H9 (cell line): ENCODE results near the gene TPM2. TPM values are rescaled to one million over a fixed set of nuclear protein-coding genes. Genes with fewer than 3 reads are reported as not detected.
A peak's percentile ranks its signal among the peaks of the same experiment; 100 is the strongest.

Experiments used
- DNase-seq: peaks from one replicate; pipeline ENCODE4 v3.0.0-alpha.2; 2017
- H2AFZ ChIP-seq: one replicate; pipeline ENCODE4 v1.6.1; 2013; ENCODE audit warnings: mild to moderate bottlenecking, low read length, control low read depth, moderate library complexity
- H2AK5ac ChIP-seq: 2 replicates; pipeline ENCODE4 v1.6.1; 2013; ENCODE audit warnings: low read length, control low read depth, mixed read lengths; ENCODE audit not compliant: insufficient read length
- H2BK120ac ChIP-seq: one replicate; pipeline ENCODE4 v1.6.1; 2013; ENCODE audit warnings: low read depth, mild to moderate bottlenecking, low read length, control low read depth, inconsistent platforms; ENCODE audit not compliant: poor library complexity, severe bottlenecking
- H2BK12ac ChIP-seq: 2 replicates; pipeline ENCODE4 v1.6.1; 2013; ENCODE audit warnings: low read length, control low read depth, mixed read lengths, low read depth; ENCODE audit not compliant: insufficient read length
- H2BK15ac ChIP-seq: 2 replicates; pipeline ENCODE4 v1.6.1; 2013; ENCODE audit warnings: low read depth, low read length, control low read depth
- H2BK20ac ChIP-seq: one replicate; pipeline ENCODE4 v1.6.1; 2013; ENCODE audit warnings: low read depth, mild to moderate bottlenecking, low read length, control low read depth, inconsistent platforms; ENCODE audit not compliant: poor library complexity, severe bottlenecking
- H2BK5ac ChIP-seq: 2 replicates; pipeline ENCODE4 v1.6.1; 2013; ENCODE audit warnings: low read length, control low read depth, mixed read lengths; ENCODE audit not compliant: insufficient read length
- H3K14ac ChIP-seq: 2 replicates; pipeline ENCODE4 v1.6.1; 2013; ENCODE audit warnings: low read length, control low read depth; ENCODE audit not compliant: insufficient read depth
- H3K18ac ChIP-seq: 2 replicates; pipeline ENCODE4 v1.6.1; 2013; ENCODE audit warnings: low read depth, mild to moderate bottlenecking, mixed read lengths, low read length, control low read depth; ENCODE audit not compliant: insufficient read length
- H3K23ac ChIP-seq: 2 replicates; pipeline ENCODE4 v1.6.1; 2013; ENCODE audit warnings: low read length, control low read depth, mixed read lengths, low read depth; ENCODE audit not compliant: insufficient read length
- H3K23me2 ChIP-seq: 2 replicates; pipeline ENCODE4 v1.6.1; 2013; ENCODE audit warnings: low read depth, mild to moderate bottlenecking, mixed read lengths, low read length, control low read depth; ENCODE audit not compliant: insufficient read length, poor library complexity, severe bottlenecking
- H3K27ac ChIP-seq: 2 replicates; pipeline ENCODE4 v1.5.1; 2013; ENCODE audit warnings: low read length, control low read depth, mixed read lengths, low read depth; ENCODE audit not compliant: insufficient read length
- H3K27me3 ChIP-seq: 2 replicates; pipeline ENCODE4 v1.6.1; 2013; ENCODE audit warnings: low read length, control low read depth, inconsistent platforms; ENCODE audit not compliant: insufficient read depth
- H3K4ac ChIP-seq: 2 replicates; pipeline ENCODE4 v1.6.1; 2013; ENCODE audit warnings: low read depth, mild to moderate bottlenecking, control low read depth, inconsistent platforms, low read length, moderate library complexity
- H3K4me1 ChIP-seq: 2 replicates; pipeline ENCODE4 v1.6.1; 2013; ENCODE audit warnings: low read length, control low read depth, inconsistent platforms; ENCODE audit not compliant: insufficient read depth
- H3K4me2 ChIP-seq: 2 replicates; pipeline ENCODE4 v1.6.1; 2013; ENCODE audit warnings: low read length, control low read depth, mixed read lengths; ENCODE audit not compliant: insufficient read length, insufficient read depth
- H3K56ac ChIP-seq: 2 replicates; pipeline ENCODE4 v1.6.1; 2013; ENCODE audit warnings: low read depth, mild to moderate bottlenecking, mixed read lengths, low read length, control low read depth; ENCODE audit not compliant: insufficient read length
- H3K79me1 ChIP-seq: 2 replicates; pipeline ENCODE4 v1.6.1; 2013; ENCODE audit warnings: low read depth, mild to moderate bottlenecking, moderate library complexity, low read length, control low read depth, inconsistent platforms; ENCODE audit not compliant: insufficient read depth, poor library complexity, severe bottlenecking
- H3K79me2 ChIP-seq: 2 replicates; pipeline ENCODE4 v1.6.1; 2013; ENCODE audit warnings: low read length, control low read depth, inconsistent platforms; ENCODE audit not compliant: insufficient read depth
- H3K9ac ChIP-seq: 2 replicates; pipeline ENCODE4 v1.6.1; 2013; ENCODE audit warnings: low read length, control low read depth, mixed read lengths; ENCODE audit not compliant: insufficient read length; ENCODE audit errors: extremely low read depth
- H3K9me3 ChIP-seq: one replicate; pipeline ENCODE4 v1.6.1; 2013; ENCODE audit warnings: low read depth, low read length, inconsistent platforms; ENCODE audit not compliant: control insufficient read depth
- H3T11ph ChIP-seq: one replicate; pipeline ENCODE4 v1.6.1; 2013; ENCODE audit warnings: mild to moderate bottlenecking, low read length, control low read depth, inconsistent platforms
- H4K20me1 ChIP-seq: one replicate; pipeline ENCODE4 v1.6.1; 2013; ENCODE audit not compliant: control insufficient read depth, insufficient read length, insufficient read depth
- H4K5ac ChIP-seq: 2 replicates; pipeline ENCODE4 v1.6.1; 2013; ENCODE audit warnings: low read depth, mild to moderate bottlenecking, mixed read lengths, low read length, control low read depth; ENCODE audit not compliant: insufficient read length
- H4K8ac ChIP-seq: replicated peaks from 2 replicates; pipeline ENCODE4 v1.6.1; 2013; ENCODE audit warnings: low read length, control low read depth, mixed read lengths, low read depth; ENCODE audit not compliant: insufficient read length
- H4K91ac ChIP-seq: 2 replicates; pipeline ENCODE4 v1.6.1; 2013; ENCODE audit warnings: low read depth, mild to moderate bottlenecking, moderate library complexity, mixed read lengths, low read length, control low read depth; ENCODE audit not compliant: insufficient read length
- H3K27ac Mint-ChIP-seq, 3 experiments: 2 replicates in 2 of 3; 3 replicates in 1 of 3; pipeline ENCODE4 v1.8.0; 2020 to 2021; ENCODE audit warnings: mixed read lengths in 3 of 3, mild to moderate bottlenecking in 1 of 3, moderate library complexity in 1 of 3
- H3K27me3 Mint-ChIP-seq: 2 replicates; pipeline ENCODE4 v1.8.0; 2021; ENCODE audit warnings: low read depth, mild to moderate bottlenecking, moderate library complexity, mixed read lengths
- H3K36me3 Mint-ChIP-seq, 3 experiments: 2 replicates in 2 of 3; 3 replicates in 1 of 3; pipeline ENCODE4 v1.8.0; 2020 to 2021; ENCODE audit warnings: low read depth in 3 of 3, mixed read lengths in 3 of 3; ENCODE audit not compliant: insufficient read depth in 1 of 3
- H3K4me1 Mint-ChIP-seq, 2 experiments: 2 replicates each; pipeline ENCODE4 v1.8.0; 2020; ENCODE audit warnings: mixed read lengths in 2 of 2
- H3K4me3 Mint-ChIP-seq, 2 experiments: 2 replicates in 1 of 2; 3 replicates in 1 of 2; pipeline ENCODE4 v1.8.0; 2020 to 2021; ENCODE audit warnings: mild to moderate bottlenecking in 2 of 2, mixed read lengths in 2 of 2, moderate library complexity in 1 of 2
- H3K9me3 Mint-ChIP-seq, 2 experiments: 2 replicates in 1 of 2; 3 replicates in 1 of 2; pipeline ENCODE4 v1.8.0; 2020; ENCODE audit warnings: mild to moderate bottlenecking in 2 of 2, mixed read lengths in 2 of 2, moderate library complexity in 1 of 2
- whole genome bisulfite sequencing: extraction: QIAGEN DNeasy Blood & Tissue Kit; methylation state at CpG from one replicate; pipeline ENCODE4 v1.1.7; 2013; ENCODE audit warnings: missing lambda C conversion rate, low lambda C conversion rate, mixed read lengths; ENCODE audit not compliant: insufficient read length; ENCODE audit errors: extremely low coverage; 5-methylcytosine and 5-hydroxymethylcytosine counted together
- total RNA-seq: library from RNA; stranded (reverse); gene quantifications from 2 replicates; pipeline ENCODE4 v1.2.1, GENCODE V29; 2021
- TF ChIP-seq, protein P1 (sequence below): fragments of 200-600 bp; sonication (generic); conservative IDR thresholded peaks from 3 replicates; pipeline ENCODE4 v1.8.0; 2021; ENCODE audit warnings: antibody characterized with exemption, mild to moderate bottlenecking

TPM2 gene
- total RNA-seq, 1 experiment from 2014 or later: 225 TPM

DNA sequence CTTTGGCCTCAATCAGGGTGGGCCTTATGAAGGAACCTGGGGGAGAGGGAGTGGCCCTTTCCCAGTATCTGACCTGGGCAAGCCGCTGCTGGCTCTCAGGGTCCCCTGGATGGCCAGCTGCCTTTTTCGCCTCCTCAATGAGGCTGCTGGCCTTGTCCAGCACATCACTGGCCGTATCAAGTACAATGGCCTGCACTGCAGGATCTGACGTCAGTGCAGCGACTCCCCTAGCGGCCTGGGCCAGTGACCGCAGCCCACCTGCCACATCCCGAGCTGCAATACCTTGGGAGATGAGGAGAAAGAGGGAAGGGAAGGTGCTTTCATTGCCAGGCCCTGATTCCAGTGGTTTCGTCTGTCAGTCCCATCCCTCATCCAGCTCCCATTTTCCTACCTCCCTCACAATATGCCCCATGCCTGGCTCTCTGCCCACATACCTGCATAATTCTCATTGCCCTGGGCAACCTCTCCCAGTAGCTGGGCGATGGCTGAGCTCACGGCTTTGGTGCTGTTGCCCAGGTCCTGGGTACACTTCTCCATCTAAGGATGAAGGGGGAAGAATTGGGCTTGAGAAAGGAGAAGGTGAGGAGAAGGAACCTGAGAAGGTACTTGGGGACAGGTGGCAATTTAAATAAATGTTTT is 23.2 kb upstream of the TPM2 start:
- Mint-ChIP-seq H3K9me3 (no peaks in the 10 kb centered on the region), H3K4me3 (no peak overlapping the region), H3K27me3 (no peaks in the 10 kb centered on the region; the same call in 1 of the 2 replicates), H3K4me1 (peaks cover 0 to 9% of the 10 kb centered on the region in 2 experiments; a peak in 2 of 4 replicates), H3K36me3 (peaks cover 54 to 93% (median 76%) of the 10 kb centered on the region in 3 experiments), H3K27ac (peak overlapping the region in 1 of 3 experiments; percentile 23; a peak in 1 of 7 replicates)
- Histone ChIP-seq H3K23ac (no peak overlapping the region), H3K79me2 (no peaks in the 10 kb centered on the region), H4K91ac (no peak overlapping the region), H3K79me1 (no peaks in the 10 kb centered on the region), H2BK15ac (no peak overlapping the region), H3K4me1 (no peaks in the 10 kb centered on the region), H3K9me3 (no peaks in the 10 kb centered on the region), H3T11ph (no peak overlapping the region), H4K5ac (no peak overlapping the region), H2BK12ac (no peak overlapping the region), H3K4me2 (no peak overlapping the region), H3K23me2 (no peaks in the 10 kb centered on the region), H2BK120ac (no peak overlapping the region), H3K18ac (no peak overlapping the region), H3K9ac (no peak overlapping the region), H2BK20ac (no peak overlapping the region), H4K20me1 (no peaks in the 10 kb centered on the region), H3K4ac (no peak overlapping the region), H3K27me3 (no peaks in the 10 kb centered on the region), H3K56ac (no peak overlapping the region), H2AFZ (no peak overlapping the region), H2AK5ac (no peak overlapping the region), H3K14ac (no peak overlapping the region), H2BK5ac (no peak overlapping the region), H4K8ac (no peak overlapping the region), H3K27ac (no peak overlapping the region)
- no CpG with 5 or more reads among the region's 11 CpGs for WGBS
- TF ChIP-seq, protein P1, sequence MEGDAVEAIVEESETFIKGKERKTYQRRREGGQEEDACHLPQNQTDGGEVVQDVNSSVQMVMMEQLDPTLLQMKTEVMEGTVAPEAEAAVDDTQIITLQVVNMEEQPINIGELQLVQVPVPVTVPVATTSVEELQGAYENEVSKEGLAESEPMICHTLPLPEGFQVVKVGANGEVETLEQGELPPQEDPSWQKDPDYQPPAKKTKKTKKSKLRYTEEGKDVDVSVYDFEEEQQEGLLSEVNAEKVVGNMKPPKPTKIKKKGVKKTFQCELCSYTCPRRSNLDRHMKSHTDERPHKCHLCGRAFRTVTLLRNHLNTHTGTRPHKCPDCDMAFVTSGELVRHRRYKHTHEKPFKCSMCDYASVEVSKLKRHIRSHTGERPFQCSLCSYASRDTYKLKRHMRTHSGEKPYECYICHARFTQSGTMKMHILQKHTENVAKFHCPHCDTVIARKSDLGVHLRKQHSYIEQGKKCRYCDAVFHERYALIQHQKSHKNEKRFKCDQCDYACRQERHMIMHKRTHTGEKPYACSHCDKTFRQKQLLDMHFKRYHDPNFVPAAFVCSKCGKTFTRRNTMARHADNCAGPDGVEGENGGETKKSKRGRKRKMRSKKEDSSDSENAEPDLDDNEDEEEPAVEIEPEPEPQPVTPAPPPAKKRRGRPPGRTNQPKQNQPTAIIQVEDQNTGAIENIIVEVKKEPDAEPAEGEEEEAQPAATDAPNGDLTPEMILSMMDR: peak; percentile 44
- peak; percentile 47 for DNase-seq
